Cortex of kidney (tissue), 1 donor: ENCODE data around the gene FTO.
"Not testable (repeated sequence)": the region's sequence is repeated elsewhere in the genome, so short reads cannot be mapped to it uniquely, and the experiment has no call there.

Experiments
- DNase-seq: peaks from one replicate; lab custom pipeline; 2025; lab: John Stamatoyannopoulos, UW

FTO gene

DNA sequence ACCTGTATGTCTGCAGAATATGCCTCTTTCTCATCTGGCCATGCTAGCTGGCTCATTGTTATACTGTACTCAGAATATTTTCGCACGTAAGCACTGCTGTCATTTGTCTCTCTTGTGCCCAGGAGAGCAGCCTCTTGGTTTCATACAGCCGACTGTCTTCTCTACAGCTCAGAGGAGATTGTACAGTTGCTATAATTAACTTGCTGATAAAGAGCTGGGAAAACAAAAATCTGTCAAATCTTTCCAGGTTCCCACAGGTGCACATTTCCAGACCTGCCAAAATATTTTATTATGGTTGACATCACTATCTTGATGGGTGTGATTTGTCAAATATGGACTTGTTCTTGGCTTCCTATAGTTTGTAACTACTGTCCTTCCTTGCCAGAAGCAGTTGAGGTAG, 122.7 kb downstream of the FTO start:
- no peak for DNase-seq

GRCh38 chr16:53827741-53828140, 123.8 kb downstream of the FTO start:
- DNase-seq, result no peak

DNA sequence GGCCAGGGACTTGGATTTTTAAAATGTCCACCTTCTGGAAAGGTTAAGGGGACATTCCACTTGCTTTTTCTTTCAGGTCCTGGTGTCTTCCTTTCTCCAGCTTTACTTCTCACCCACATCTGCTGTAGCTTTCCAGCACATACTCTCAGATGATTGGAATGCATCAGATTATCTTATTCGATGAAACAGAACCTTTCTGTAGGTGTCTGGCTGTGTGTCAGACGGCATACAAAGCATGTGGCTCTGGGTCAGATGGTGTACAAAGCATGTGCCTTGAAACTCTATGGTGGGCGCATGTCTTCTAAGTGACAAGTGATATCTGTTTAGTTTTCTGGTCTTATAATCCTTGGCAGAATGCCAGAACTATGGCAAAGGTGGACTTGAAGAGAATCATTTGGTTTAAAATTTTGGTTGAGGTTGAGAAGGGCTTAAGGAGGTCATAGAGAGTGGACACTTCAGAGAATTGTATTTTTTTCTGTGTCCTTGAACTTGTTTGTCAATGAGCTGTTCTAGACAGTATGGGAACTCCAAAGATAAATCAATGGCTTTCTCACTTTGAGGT, 125.3 kb downstream of the FTO start:
- DNase-seq, result no peak

- DNase-seq, result no peak
Observed at GRCh38 chr16:53832896-53833544, 129.1 kb downstream of the FTO start.

DNA sequence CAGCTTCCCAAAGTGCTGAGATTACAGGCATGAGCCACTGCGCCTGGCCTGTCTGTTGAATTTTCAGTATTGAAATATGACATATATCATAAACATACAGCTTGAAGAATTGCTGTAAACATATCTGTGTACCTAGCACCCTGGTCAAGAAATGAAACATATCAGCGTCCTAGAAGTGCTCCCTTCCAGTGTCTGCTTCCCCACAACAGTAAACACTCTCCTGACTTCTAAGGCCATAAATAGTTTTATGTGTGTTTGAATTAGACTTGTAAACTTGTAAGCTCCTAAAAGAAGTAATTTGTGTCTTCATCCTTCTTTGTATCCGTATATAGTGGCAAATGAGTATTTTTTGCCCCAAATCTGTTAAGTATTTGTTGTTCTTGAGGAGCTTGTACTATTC, 132.2 kb downstream of the FTO start:
- no peak for DNase-seq

DNA sequence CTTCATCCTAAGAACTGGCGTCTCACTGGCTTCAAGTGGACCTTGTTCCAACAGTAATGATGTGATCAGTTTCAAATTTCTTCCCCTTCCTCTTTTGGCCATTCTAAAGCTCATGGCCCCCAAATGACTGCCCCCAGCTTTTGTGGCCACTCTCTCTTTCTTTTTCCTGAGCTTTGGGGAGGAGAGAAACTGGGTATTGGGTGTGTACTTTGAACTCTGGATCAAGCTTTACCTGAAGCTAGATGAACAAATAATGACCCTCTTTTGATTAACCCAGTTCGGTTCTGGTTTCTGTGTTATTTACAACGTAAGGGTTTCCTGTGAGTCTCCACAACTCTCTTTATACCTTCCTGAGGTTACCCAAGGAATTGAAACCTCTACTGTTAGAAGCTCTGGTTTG, 132.7 kb downstream of the FTO start:
- DNase-seq, result no peak

DNA sequence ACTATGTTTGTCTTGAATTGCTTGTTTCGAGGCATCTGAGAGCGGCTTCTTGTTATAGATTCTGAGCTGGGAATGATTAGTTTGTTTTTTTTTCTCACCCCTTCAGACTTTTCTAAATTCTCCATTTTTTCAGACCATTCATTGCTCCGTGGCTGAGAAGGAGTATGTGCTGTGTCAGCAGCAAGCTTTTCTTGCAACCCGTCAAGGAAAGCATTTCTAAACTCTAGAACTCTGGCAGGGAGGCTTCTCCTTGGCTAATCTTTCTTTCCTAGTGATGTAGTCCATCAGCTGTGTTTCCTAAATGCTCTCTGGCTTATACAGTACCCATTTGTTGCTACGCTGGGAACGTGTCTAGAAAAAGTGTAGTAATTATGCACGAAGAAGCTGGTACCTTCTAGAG, 133.5 kb downstream of the FTO start:
- no peak for DNase-seq

DNA sequence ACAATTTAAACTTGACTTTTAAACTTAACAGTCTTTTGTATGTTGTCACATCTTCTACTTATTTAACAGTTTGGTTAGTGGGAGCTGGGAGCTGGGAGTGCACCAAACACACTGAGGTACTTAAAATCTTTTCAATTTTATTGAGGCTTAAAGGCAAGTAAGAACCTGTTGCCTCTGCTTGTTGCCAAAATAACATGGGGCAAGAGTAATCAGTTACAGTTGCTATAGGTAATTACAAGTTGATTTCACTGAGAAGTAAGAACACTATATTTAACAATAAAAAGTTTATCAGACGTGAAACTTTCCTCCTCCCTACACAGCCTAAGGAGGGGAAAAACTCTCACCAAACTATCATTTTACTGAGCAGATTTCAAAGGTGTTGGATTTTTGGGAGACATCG, 135.2 kb downstream of the FTO start:
- no peak for DNase-seq

- no peak for DNase-seq
Observed at GRCh38 chr16:53840456-53840855, 136.5 kb downstream of the FTO start.

DNA sequence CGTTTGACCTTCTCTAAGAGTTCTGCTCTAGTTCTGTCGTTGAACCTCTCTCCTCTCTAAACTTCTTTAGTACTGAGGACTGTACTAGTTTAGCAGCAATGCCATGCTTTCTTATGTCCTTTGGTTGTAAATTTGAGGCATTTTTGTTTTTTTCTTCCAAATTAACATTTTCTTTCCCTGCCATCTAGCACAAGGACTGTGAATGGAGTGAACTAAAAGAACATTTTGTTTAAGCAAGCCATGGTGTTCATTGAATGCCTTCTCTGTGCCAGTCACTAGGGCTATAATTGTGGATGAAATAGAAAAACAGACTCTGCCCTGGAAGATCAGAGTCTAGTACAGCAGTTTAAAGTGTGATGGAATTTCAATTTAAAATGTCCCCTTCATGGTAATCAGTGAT, 137.9 kb downstream of the FTO start:
- DNase-seq, result no peak

DNA sequence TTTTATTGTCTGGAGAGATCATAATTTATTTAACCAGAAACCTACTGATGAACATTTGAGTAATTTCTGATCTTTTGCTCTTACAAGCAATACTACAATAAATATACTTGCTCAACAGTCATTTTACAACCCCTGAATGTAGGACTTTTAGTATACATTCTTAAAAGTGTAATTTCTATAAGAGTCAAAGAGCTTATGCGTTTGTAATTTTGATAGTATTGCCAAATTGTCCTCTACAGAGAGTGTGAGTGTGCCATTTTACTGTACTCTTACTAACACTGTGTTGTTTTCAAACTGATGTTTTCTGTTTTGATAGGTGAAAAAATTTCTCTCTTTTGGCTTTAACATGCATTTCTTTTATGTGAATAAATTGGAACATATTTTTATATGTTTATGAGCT, 139.1 kb downstream of the FTO start:
- no peak for DNase-seq

DNA sequence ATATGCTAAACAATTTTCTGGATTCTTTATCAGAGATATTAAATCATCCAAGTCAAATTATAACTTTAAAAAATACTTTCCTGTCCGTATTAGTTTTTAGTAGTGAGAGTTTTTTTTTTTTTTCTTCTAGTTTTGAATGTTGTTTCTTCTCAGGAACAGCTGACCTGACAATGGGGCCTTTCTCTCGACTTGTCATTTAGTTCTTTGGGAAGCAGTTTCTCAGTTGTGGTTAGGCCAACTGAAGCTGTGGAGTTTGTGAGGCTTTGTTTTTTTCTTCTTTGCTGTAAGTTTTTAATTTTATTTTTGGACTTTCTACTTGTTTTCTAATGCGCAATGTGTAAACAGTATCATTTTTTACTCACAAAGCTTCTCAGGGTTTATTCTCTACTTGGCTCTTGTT, 140.8 kb downstream of the FTO start:
- DNase-seq, result no peak

- DNase-seq, result not testable (repeated sequence)
Observed at GRCh38 chr16:53846549-53846948, 142.6 kb downstream of the FTO start.

GRCh38 chr16:53846971-53847370, 143.0 kb downstream of the FTO start:
- DNase-seq, result no peak

GRCh38 chr16:53848277-53848942, 144.5 kb downstream of the FTO start:
- DNase-seq, result no peak

DNA sequence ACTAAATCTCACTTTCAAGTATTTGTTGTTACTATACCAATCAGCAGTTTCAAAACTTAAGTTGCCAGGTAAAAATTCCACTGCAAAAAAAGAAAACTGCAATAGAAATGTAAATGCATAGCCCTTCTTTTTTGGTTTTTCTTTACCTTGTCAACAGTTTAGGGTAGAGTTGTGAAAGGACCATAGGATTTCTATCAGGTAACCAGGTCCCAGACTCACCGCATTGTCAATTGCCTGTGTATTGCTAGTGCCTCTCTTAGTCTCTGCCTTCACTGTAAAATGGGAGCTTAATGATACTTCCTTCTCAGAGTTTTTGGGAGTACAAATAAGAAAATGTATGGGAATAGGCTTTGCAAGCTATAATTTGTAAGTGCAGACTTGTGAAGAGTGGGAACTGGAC, 145.0 kb downstream of the FTO start:
- no peak for DNase-seq

GRCh38 chr16:53849585-53849984, 145.6 kb downstream of the FTO start:
- DNase-seq, result no peak

DNA sequence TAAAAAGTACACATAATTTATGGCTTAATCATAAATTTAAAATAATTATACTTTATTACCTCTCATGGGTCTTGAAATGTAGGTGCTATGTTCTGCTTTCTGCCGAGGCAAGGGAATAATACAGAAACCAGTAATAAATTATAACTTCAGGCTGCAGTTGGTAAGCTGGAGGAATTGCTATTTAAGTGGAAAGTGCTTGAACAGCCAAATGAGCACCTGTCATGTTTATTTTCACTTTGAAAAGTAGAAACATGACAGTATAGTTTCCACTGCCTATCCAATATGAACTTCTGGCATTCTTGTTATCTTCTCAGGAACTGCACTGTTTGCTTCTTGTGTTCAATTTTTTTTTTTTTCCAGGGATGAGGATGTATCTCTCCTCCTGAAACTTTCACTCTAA, 146.0 kb downstream of the FTO start:
- DNase-seq, result no peak

GRCh38 chr16:53852678-53853077, 148.7 kb downstream of the FTO start:
- no peak for DNase-seq

- DNase-seq, result no peak
Observed at GRCh38 chr16:53855056-53855455, 151.1 kb downstream of the FTO start.

DNA sequence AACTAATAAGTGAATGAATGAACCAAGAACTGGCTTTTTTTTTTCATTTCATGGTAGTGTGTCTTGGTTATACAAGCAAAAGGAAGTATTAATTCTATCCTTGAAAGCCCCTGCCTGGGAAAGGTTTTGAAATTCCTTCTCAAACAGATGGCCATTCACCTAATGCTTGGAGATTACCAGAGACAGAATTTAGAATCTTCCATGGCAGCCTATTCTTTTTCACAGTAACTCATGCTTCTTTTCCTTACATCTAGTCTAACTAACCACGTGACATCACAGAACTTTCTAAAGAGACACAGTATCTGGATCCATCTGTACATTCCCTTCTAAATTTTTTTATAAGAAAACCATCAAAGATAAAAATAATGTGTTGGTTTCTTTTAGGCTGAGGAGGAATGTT, 151.6 kb downstream of the FTO start:
- DNase-seq, result no peak

GRCh38 chr16:53859995-53860540, 156.1 kb downstream of the FTO start:
- no peak for DNase-seq

DNA sequence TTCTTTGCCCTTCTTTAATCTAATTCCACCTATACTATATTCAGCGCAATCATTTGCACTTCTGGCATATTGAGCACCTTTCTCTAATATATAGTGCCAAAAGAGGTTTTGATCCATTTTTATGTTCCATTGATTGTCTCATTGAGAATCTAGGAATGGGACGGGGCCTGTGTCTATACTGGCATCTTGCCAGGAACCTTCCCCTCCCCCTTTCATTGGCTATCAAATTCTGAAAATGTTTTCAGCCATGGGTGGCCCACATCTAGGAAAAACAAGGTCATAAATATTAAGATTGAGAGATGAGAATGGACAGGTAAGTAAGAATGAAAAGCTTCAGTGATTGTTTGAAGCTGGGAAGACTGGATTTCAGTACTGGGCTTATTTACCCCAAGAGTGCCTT, 159.9 kb downstream of the FTO start:
- no peak for DNase-seq
